Measurements from ENCODE around the gene TBC1D2B. TPM values are rescaled to one million over a fixed set of nuclear protein-coding genes. Genes with fewer than 3 reads are reported as not detected.

TBC1D2B gene
- total RNA-seq, 5 donors from 2014 or later (not counting 1 experiment from before 2014, with no cell fraction given), result 86.1 to 106 (median 101) TPM

GRCh38 chr15:77945566-77945965 lies 131.9 kb downstream of the TBC1D2B start:
- H3K27me3 ChIP-seq (replicated peaks in 1 of 2; ENCODE audit: control insufficient read depth in 2 of 2, extremely low read depth in 1 of 2, insufficient read depth in 2 of 2, low read length in 1 of 2), result peaks cover 0 to 8% of the 10 kb centered on the region in 2 experiments
- CTCF ChIA-PET, result interaction anchor here in 1 of 2 donors (0.6 kb wide), 1 partner anchor 295 kb away, joined by 4 read pairs; no protein-coding TSS in a partner anchor

More at GRCh38 chr15:77945566-77945965, 131.9 kb downstream of the TBC1D2B start:
- H3K4me1 ChIP-seq (ENCODE audit: control insufficient read depth in 1 of 2, extremely low read depth in 1 of 2, insufficient read depth in 2 of 2, low read length in 2 of 2), result peaks cover 0 to 10% of the 10 kb centered on the region in 2 experiments
- no peaks in the 10 kb centered on the region for H3K9me3 Mint-ChIP-seq
- peaks cover 2 to 14% of the 10 kb centered on the region in 2 donors for H3K27me3 Mint-ChIP-seq
- H3K4me1 Mint-ChIP-seq, result peaks cover 7 to 15% (median 8%) of the 10 kb centered on the region in 3 donors
- ATAC-seq (replicated peaks in 1 of 4) (no peak), DNase-seq (no peak)
- POLR2A ChIA-PET, result no interaction called here
- WGBS (ENCODE audit: insufficient coverage), result no CpG with 5 or more reads among the region's 2 CpGs
- no peak overlapping the region for H3K4me3 ChIP-seq (ENCODE audit: control insufficient read depth in 1 of 2, extremely low read depth in 1 of 2, low read length in 1 of 2)
- no peaks in the 10 kb centered on the region for H3K36me3 Mint-ChIP-seq
- H3K9me3 ChIP-seq, result no peaks in the 10 kb centered on the region
- no peaks in the 10 kb centered on the region for H3K36me3 ChIP-seq (ENCODE audit: control insufficient read depth in 2 of 2, extremely low read depth in 1 of 2, insufficient read depth in 1 of 2, low read length in 1 of 2)
- no peak overlapping the region for H3K27ac ChIP-seq (ENCODE audit: low read length)
- H3K4me3 Mint-ChIP-seq, result no peak overlapping the region
- no peak overlapping the region for H3K27ac Mint-ChIP-seq

Other genes starting within 250 kb of the TBC1D2B start
- not detected for gene SH2D7, start 14.8 kb upstream of the TBC1D2B start, total RNA-seq
- gene CIB2, start 53.7 kb upstream of the TBC1D2B start, total RNA-seq, result 1 to 10 TPM in 4 of 5 donors, under 1 TPM in 1; 0.72 to 2.8 (median 2.0) TPM
- gene IDH3A, start 71.7 kb upstream of the TBC1D2B start, total RNA-seq, result 10 to 100 TPM; 40.3 to 64.7 (median 48.5) TPM
- gene ACSBG1, start 156.9 kb upstream of the TBC1D2B start, total RNA-seq, result not detected
- 10 to 100 TPM; 29.0 to 50.4 (median 32.6) TPM for gene DNAJA4, start 186.9 kb upstream of the TBC1D2B start, total RNA-seq
- 10 to 100 TPM; 25.6 to 42.8 (median 33.5) TPM for gene SKIC8, start 221.9 kb upstream of the TBC1D2B start, total RNA-seq

Measured in T-cell (primary cell).